Astrocyte (in vitro differentiated cells and primary cell): ENCODE measurements around the gene ARHGDIA. TPM values are rescaled to one million over a fixed set of nuclear protein-coding genes. Genes with fewer than 3 reads are reported as not detected.

ENCODE experiments used
- DNase-seq: peaks from one replicate; pipeline ENCODE4 v3.0.0-alpha.2; 2010; ENCODE audit warnings: low read depth
- FAIRE-seq: peaks from 2 replicates; lab custom pipeline; 2011; peaks lifted over from hg19 to GRCh38; lab: Jason Lieb, UNC
- H2AFZ ChIP-seq: 2 replicates; pipeline ENCODE4 v1.6.0; 2012; ENCODE audit warnings: low read depth, low read length, inconsistent platforms
- H3K27ac ChIP-seq: 2 replicates; pipeline ENCODE4 v1.5.1; 2011; ENCODE audit warnings: low read depth, low read length, inconsistent platforms
- H3K27me3 ChIP-seq: 2 replicates; pipeline ENCODE4 v1.6.0; 2011; ENCODE audit warnings: low read length, inconsistent platforms; ENCODE audit not compliant: insufficient read depth
- H3K36me3 ChIP-seq: 2 replicates; pipeline ENCODE4 v1.5.1; 2011; ENCODE audit warnings: low read length, inconsistent platforms; ENCODE audit not compliant: insufficient read depth
- H3K4me1 ChIP-seq: 2 replicates; pipeline ENCODE4 v1.5.1; 2011; ENCODE audit warnings: low read length, inconsistent platforms; ENCODE audit not compliant: insufficient read depth
- H3K4me2 ChIP-seq: 2 replicates; pipeline ENCODE4 v1.6.0; 2012; ENCODE audit warnings: low read length, inconsistent platforms
- H3K4me3 ChIP-seq: 2 replicates; pipeline ENCODE4 v1.5.1; 2011; ENCODE audit warnings: low read depth, mild to moderate bottlenecking, low read length, inconsistent platforms; ENCODE audit not compliant: insufficient read depth
- H3K79me2 ChIP-seq: 2 replicates; pipeline ENCODE4 v1.6.0; 2012; ENCODE audit warnings: mild to moderate bottlenecking, low read length, inconsistent platforms; ENCODE audit not compliant: insufficient read depth
- H3K9ac ChIP-seq: 2 replicates; pipeline ENCODE4 v1.6.0; 2012; ENCODE audit warnings: mild to moderate bottlenecking, low read length, inconsistent platforms
- H3K9me3 ChIP-seq: 2 replicates; pipeline ENCODE4 v1.5.1; 2012; ENCODE audit warnings: low read depth, mild to moderate bottlenecking, low read length, inconsistent platforms; ENCODE audit not compliant: insufficient read depth
- H4K20me1 ChIP-seq: 2 replicates; pipeline ENCODE4 v1.6.0; 2012; ENCODE audit warnings: low read length, inconsistent platforms; ENCODE audit not compliant: insufficient read depth
- H3K27ac Mint-ChIP-seq: one replicate; pipeline ENCODE4 v1.8.0; 2021; ENCODE audit warnings: mild to moderate bottlenecking, mixed read lengths; ENCODE audit not compliant: unreplicated experiment
- H3K27me3 Mint-ChIP-seq: one replicate; pipeline ENCODE4 v1.8.0; 2021; ENCODE audit warnings: low read depth, mixed read lengths; ENCODE audit not compliant: unreplicated experiment
- H3K36me3 Mint-ChIP-seq: one replicate; pipeline ENCODE4 v1.8.0; 2021; ENCODE audit warnings: low read depth, mixed read lengths; ENCODE audit not compliant: unreplicated experiment
- H3K4me1 Mint-ChIP-seq: one replicate; pipeline ENCODE4 v1.8.0; 2021; ENCODE audit warnings: low read depth, mixed read lengths; ENCODE audit not compliant: unreplicated experiment
- H3K4me3 Mint-ChIP-seq: one replicate; pipeline ENCODE4 v1.8.0; 2021; ENCODE audit warnings: mild to moderate bottlenecking, moderate library complexity, mixed read lengths; ENCODE audit not compliant: unreplicated experiment
- H3K9me3 Mint-ChIP-seq: one replicate; pipeline ENCODE4 v1.8.0; 2021; ENCODE audit warnings: mild to moderate bottlenecking, mixed read lengths; ENCODE audit not compliant: unreplicated experiment
- EZH2 ChIP-seq: IDR thresholded peaks from 2 replicates; pipeline ENCODE4 v1.6.1; 2012; ENCODE audit warnings: mild to moderate bottlenecking, low read length, inconsistent platforms; ENCODE audit not compliant: insufficient read depth
- total RNA-seq: library from RNA; stranded (reverse); gene quantifications from 2 replicates; pipeline ENCODE4 v1.2.1, GENCODE V29; 2021
- TF ChIP-seq, protein P1 (sequence below): IDR thresholded peaks from 2 replicates; pipeline ENCODE4 v1.5.1; 2011; ENCODE audit warnings: low read depth, mild to moderate bottlenecking, inconsistent platforms, low read length, moderate library complexity; ENCODE audit not compliant: insufficient read depth

The ARHGDIA gene
- total RNA-seq, 1 donor from 2014 or later, result 352 TPM

DNA sequence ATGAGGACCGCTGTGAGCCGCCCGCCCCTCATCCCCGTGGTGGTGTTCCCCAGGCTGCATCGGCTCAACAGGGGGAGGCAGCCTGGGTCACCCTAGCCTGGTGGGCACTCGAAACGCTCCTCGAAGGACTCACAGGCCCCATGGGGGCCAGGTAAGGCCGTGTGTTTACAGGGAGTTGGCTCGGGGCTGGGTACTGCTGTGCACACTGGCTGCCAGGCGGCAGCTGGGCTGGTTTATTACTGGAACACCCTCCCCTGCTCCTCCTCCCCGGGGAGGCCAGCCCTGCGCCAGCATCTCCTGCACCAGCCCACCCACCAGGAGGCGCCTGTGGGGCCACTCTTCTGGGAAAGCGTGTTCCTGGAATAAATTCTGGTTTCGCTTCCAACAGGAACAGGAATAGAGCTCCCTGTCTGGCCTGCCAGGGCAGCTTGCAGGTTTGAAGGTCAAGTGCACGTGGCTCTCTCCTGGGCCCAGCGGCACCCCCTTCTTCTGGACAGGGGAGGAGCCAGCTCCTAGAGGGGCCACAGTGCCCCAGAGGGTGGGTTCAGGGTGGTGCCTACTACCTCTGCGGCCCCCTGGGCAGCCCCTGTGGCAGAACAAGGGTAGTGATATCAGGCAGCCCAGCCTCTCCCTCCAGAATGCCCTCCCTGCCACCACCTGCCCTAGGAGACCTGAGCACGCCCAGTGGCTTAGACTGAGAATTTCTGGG is 49.4 kb downstream of the ARHGDIA start:
- no peak for TF ChIP-seq EZH2
- TF ChIP-seq, protein P1, sequence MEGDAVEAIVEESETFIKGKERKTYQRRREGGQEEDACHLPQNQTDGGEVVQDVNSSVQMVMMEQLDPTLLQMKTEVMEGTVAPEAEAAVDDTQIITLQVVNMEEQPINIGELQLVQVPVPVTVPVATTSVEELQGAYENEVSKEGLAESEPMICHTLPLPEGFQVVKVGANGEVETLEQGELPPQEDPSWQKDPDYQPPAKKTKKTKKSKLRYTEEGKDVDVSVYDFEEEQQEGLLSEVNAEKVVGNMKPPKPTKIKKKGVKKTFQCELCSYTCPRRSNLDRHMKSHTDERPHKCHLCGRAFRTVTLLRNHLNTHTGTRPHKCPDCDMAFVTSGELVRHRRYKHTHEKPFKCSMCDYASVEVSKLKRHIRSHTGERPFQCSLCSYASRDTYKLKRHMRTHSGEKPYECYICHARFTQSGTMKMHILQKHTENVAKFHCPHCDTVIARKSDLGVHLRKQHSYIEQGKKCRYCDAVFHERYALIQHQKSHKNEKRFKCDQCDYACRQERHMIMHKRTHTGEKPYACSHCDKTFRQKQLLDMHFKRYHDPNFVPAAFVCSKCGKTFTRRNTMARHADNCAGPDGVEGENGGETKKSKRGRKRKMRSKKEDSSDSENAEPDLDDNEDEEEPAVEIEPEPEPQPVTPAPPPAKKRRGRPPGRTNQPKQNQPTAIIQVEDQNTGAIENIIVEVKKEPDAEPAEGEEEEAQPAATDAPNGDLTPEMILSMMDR, result no peak
- H3K27me3 ChIP-seq, result peaks cover 4% of the 10 kb centered on the region
- H3K36me3 ChIP-seq, result no peaks in the 10 kb centered on the region
- DNase-seq (no peak), FAIRE-seq (no peak)
- H2AFZ ChIP-seq, result no peak overlapping the region
- peaks cover 11% of the 10 kb centered on the region for H3K27me3 Mint-ChIP-seq
- H3K9ac ChIP-seq, result no peak overlapping the region
- peaks cover 4% of the 10 kb centered on the region for H3K4me1 Mint-ChIP-seq
- H3K4me2 ChIP-seq, result no peak overlapping the region
- no peaks in the 10 kb centered on the region for H3K9me3 Mint-ChIP-seq
- peaks cover 18% of the 10 kb centered on the region for H3K79me2 ChIP-seq
- H3K27ac ChIP-seq, result no peak overlapping the region
- H3K27ac Mint-ChIP-seq, result no peak overlapping the region
- no peaks in the 10 kb centered on the region for H3K4me1 ChIP-seq
- H3K9me3 ChIP-seq, result no peaks in the 10 kb centered on the region
- H4K20me1 ChIP-seq, result peaks cover 26% of the 10 kb centered on the region
- H3K4me3 Mint-ChIP-seq, result no peak overlapping the region
- H3K36me3 Mint-ChIP-seq, result no peaks in the 10 kb centered on the region
- H3K4me3 ChIP-seq, result no peak overlapping the region

DNA sequence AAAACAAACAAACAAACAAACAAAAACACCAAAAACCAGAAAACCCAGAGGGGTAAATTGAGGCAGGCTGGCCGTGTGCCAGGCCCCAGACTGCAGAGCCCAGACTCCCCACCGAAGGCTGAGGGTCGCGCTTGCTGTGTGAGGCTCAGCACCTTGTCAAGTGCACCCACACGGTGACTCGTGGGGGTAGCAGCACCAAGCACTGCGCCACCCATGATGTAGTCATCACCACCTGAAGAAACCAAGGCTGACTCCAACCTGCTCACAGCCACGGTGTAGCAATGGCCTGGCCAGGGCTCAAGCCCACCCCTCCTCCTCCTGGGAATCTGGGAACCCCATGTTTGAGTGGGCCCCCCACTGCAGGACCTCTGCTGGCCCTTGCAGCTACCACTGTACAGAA is 50.0 kb downstream of the ARHGDIA start:
- no peak for FAIRE-seq
- no peaks in the 10 kb centered on the region for H3K36me3 Mint-ChIP-seq

More for the DNA sequence above, 50.0 kb downstream of the ARHGDIA start:
- TF ChIP-seq EZH2, result no peak
- TF ChIP-seq, protein P1, result no peak
- DNase-seq, result no peak
- H4K20me1 ChIP-seq, result peaks cover 24% of the 10 kb centered on the region
- peaks cover 4% of the 10 kb centered on the region for H3K4me1 Mint-ChIP-seq
- H3K27me3 ChIP-seq, result peaks cover 4% of the 10 kb centered on the region
- no peak overlapping the region for H3K4me3 ChIP-seq
- no peaks in the 10 kb centered on the region for H3K36me3 ChIP-seq
- H3K4me2 ChIP-seq, result no peak overlapping the region
- H3K79me2 ChIP-seq, result peaks cover 16% of the 10 kb centered on the region
- H3K9ac ChIP-seq, result no peak overlapping the region
- H2AFZ ChIP-seq, result no peak overlapping the region
- H3K9me3 ChIP-seq, result no peaks in the 10 kb centered on the region
- H3K4me1 ChIP-seq, result no peaks in the 10 kb centered on the region
- H3K27me3 Mint-ChIP-seq, result peaks cover 15% of the 10 kb centered on the region
- no peak overlapping the region for H3K27ac ChIP-seq
- no peak overlapping the region for H3K4me3 Mint-ChIP-seq
- no peaks in the 10 kb centered on the region for H3K9me3 Mint-ChIP-seq
- no peak overlapping the region for H3K27ac Mint-ChIP-seq
